Stimulated activated CD4-positive, alpha-beta T cell treated with anti-CD3 and anti-CD28 coated beads, Interleukin-1b, Interleukin-23, amount 100 ng/mL, for 24 hours (primary cell): Measurements from ENCODE around the gene SCAND1.
"Not testable (repeated sequence)": the region's sequence is repeated elsewhere in the genome, so short reads cannot be mapped to it uniquely, and the experiment has no call there.

Experiments
- DNase-seq, 4 experiments: peaks; one replicate each; pipeline ENCODE4 v3.0.0-alpha.2; 2020; ENCODE audit warnings: low read depth in 4 of 4, low spot score in 1 of 4

The SCAND1 gene

GRCh38 chr20:35954200-35954906 lies at the start of gene SCAND1:
Gene SCAND1, minus strand, starts transcription at chr20:35954502. Its CDS starts 218 bp downstream, at chr20:35954284.
- peak; percentile 89 to 98 (median 94) for DNase-seq

GRCh38 chr20:36004045-36004444 lies 49.7 kb upstream of the SCAND1 start:
- no peak for DNase-seq

- no peak for DNase-seq
Observed at GRCh38 chr20:36002855-36003254, 48.6 kb upstream of the SCAND1 start.

- DNase-seq = not testable (repeated sequence)
Observed at GRCh38 chr20:36001331-36001730, 47.0 kb upstream of the SCAND1 start.

- not testable (repeated sequence) for DNase-seq
Observed at GRCh38 chr20:35996492-35996891, 42.2 kb upstream of the SCAND1 start.

GRCh38 chr20:35994994-35995453 lies 40.7 kb upstream of the SCAND1 start:
- DNase-seq = peak; percentile 59 to 73 (median 66)

- DNase-seq = peak; percentile 4 to 25 (median 6)
Observed at GRCh38 chr20:35992713-35993335, 38.5 kb upstream of the SCAND1 start.

- no peak for DNase-seq
Observed at GRCh38 chr20:35991142-35991771, 37.0 kb upstream of the SCAND1 start.

GRCh38 chr20:35988910-35989463 lies 34.7 kb upstream of the SCAND1 start:
- DNase-seq = no peak

GRCh38 chr20:35985806-35986205 lies 31.5 kb upstream of the SCAND1 start:
- no peak for DNase-seq

GRCh38 chr20:35984382-35984781 lies 30.1 kb upstream of the SCAND1 start:
- no peak for DNase-seq

- no peak for DNase-seq
Observed at GRCh38 chr20:35981969-35982368, 27.7 kb upstream of the SCAND1 start.

GRCh38 chr20:35979544-35979943 lies 25.2 kb upstream of the SCAND1 start:
- no peak for DNase-seq

GRCh38 chr20:35978041-35978513 lies 23.8 kb upstream of the SCAND1 start:
- no peak for DNase-seq

GRCh38 chr20:35975576-35976373 lies 21.5 kb upstream of the SCAND1 start:
- DNase-seq = no peak

GRCh38 chr20:35974256-35974655 lies 20.0 kb upstream of the SCAND1 start:
- no peak for DNase-seq

GRCh38 chr20:35972462-35972861 lies 18.2 kb upstream of the SCAND1 start:
- no peak for DNase-seq

- DNase-seq = no peak
Observed at GRCh38 chr20:35971981-35972380, 17.7 kb upstream of the SCAND1 start.

GRCh38 chr20:35968930-35969329 lies 14.6 kb upstream of the SCAND1 start:
- DNase-seq = no peak

- no peak for DNase-seq
Observed at GRCh38 chr20:35967979-35968640, 13.8 kb upstream of the SCAND1 start, which contains the start of gene CNBD2. Gene CNBD2, plus strand, starts transcription at chr20:35968590. Its CDS starts 173 bp downstream, at chr20:35968763.
